Cardiac fibroblast (primary cell): ENCODE results near the gene CITED2.

ENCODE experiments used
- DNase-seq, 2 donors: peaks; one replicate each; pipeline versions ENCODE4 v3.0.0 to v3.0.0-alpha.2; 2010; ENCODE audit warnings: low read depth in 2 of 2
- H3K4me3 ChIP-seq, 2 donors: replicated peaks in 1 of 2; 1 replicate in 1 of 2; 2 replicates in 1 of 2; pipeline ENCODE4 v1.5.1; 2011; ENCODE audit warnings: low read depth in 2 of 2, low read length in 2 of 2, mild to moderate bottlenecking in 2 of 2, moderate library complexity in 1 of 2
- TF ChIP-seq, protein P1 (sequence below): IDR thresholded peaks from one replicate; pipeline ENCODE4 v1.5.1; 2011; ENCODE audit warnings: low read depth, mild to moderate bottlenecking, low read length, inconsistent platforms

The CITED2 gene

DNA sequence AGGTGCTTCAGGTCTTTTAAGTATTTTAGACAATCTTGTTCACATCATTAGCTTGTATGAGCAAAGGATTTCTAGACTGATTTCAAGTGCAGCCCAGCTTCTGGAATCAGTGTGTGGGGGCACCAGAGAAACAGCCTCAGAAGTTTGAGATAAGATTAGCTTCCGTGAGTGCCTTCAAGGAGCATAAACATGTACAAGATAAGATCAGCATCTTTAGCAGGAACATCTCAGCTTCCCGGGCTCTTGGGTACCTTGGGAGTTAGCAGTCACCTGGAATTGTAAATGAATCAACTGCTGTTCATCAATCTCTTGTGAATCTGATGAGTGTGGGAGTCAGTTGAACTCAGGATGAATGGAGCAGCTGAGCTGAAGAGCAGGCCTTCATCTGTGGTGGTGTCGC, 12.0 kb upstream of the CITED2 start:
- H3K4me3 ChIP-seq = no peak overlapping the region
- DNase-seq = no peak
- TF ChIP-seq, protein P1, sequence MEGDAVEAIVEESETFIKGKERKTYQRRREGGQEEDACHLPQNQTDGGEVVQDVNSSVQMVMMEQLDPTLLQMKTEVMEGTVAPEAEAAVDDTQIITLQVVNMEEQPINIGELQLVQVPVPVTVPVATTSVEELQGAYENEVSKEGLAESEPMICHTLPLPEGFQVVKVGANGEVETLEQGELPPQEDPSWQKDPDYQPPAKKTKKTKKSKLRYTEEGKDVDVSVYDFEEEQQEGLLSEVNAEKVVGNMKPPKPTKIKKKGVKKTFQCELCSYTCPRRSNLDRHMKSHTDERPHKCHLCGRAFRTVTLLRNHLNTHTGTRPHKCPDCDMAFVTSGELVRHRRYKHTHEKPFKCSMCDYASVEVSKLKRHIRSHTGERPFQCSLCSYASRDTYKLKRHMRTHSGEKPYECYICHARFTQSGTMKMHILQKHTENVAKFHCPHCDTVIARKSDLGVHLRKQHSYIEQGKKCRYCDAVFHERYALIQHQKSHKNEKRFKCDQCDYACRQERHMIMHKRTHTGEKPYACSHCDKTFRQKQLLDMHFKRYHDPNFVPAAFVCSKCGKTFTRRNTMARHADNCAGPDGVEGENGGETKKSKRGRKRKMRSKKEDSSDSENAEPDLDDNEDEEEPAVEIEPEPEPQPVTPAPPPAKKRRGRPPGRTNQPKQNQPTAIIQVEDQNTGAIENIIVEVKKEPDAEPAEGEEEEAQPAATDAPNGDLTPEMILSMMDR = no peak

DNA sequence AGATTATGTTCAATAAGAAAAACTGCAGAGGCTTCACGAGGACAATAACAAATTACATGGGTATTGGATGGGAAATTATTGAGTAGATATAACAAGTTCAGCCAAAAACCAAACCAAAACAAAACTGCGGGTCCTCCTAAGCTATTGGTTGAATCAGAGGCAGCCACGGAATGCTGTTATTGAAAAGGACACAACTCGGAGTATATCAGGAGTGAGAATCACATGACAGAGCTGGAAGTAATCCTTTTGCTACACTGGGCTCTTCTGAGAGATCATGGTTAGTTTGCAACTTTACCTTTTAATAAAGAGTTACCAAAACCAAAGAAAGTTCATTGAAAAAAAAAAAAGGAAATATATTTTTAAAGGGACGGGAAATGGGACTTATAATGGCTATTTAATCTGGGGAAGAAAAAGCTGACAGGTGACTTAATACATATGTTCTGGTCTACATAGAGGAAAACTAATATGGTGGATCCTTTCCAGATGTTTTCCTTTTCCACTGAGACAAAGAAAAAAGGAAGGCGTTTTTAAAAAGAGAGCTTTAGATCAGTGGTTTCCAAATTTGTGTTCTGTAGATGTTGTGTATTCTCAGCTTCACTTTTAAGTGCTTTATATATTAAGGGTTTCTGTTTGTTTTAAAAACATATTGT, 6.9 kb upstream of the CITED2 start:
- peak in 1 of 2 donors; percentile 39 for DNase-seq
- H3K4me3 ChIP-seq = no peak overlapping the region
- TF ChIP-seq, protein P1 = no peak

DNA sequence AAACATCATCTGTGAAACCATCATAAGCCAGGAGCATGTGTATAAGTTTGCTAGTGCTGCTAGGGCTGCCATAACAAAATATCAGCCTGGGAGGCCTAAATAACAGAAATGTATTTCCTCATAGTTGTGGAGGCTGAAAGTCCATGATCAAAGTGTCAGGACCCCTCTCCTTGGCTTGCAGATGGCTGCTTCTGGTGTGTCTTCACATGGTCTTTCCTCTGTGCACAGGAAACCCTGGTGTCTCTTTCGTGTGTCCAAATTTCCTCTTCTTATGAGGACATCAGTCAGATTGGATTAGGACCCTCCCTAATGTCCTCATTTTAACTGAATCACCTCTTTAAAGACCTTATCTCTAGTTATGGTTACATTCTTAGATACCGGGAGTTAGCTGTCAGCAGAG, 6.2 kb upstream of the CITED2 start:
- H3K4me3 ChIP-seq = no peak overlapping the region
- DNase-seq = no peak
- TF ChIP-seq, protein P1 = no peak

DNA sequence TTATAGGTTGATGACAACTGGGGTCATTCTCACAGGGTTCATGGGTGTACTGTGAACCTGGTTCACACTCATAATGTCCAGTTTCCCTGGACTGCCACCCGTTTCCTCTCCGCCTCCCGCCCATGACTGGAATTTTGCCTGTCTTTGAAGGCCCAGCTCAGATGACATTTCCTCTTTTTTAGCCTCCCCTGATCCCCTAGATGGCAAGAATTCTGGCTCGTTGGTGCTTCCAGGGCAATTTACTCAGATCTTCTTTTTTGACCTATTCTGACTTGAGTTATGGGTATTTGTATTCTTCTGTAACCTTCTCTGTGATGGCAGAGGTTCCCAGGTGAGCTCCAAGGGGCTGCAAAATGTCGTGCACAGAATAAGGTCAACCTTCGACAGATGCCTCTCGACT, 5.7 kb upstream of the CITED2 start:
- H3K4me3 ChIP-seq = no peak overlapping the region
- TF ChIP-seq, protein P1 = no peak
- DNase-seq = no peak

DNA sequence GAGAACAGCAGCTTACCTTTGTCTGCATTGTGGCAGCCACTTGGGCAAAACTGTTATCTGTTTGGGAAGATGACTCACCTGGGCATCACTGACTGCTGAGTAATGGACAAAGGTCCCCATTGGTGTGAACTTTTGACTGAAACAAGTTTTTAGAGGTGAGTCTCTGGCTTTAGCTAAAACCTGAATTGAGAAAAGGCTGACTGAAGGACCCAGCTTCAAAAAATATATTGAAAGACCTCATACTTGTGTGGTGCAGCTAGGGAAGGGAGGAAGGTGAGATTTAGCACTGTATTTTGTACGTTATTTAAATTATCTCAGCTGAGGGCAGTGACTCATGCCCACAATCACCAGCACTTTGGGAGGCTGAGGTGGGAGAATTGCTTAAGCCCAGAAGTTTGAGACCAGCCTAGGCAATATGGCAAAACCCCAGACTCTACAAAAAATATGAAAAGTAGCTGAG, 4.5 kb upstream of the CITED2 start:
- TF ChIP-seq, protein P1 = no peak
- DNase-seq = peak; percentile 26 to 55
- H3K4me3 ChIP-seq = no peak overlapping the region

DNA sequence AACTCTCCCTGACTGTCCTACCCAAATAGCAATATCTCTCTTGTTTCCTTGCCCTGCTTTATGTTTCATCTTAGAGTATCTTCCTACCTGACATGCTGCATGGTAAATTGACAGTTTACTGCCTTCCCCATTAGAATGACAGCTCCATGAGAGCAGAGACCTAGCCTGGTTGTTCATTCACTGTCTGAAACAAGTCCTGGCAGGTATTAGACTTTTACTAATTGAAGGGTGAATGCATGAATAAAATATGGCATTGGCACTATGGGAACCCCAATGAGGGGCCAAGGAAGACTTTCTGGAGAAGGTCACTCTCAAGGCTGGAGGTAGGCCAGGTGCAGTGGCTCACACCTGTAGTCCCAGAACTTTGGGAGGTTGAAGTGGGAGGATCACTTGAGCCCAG, 3.8 kb upstream of the CITED2 start:
- DNase-seq = no peak
- TF ChIP-seq, protein P1 = no peak
- H3K4me3 ChIP-seq = no peak overlapping the region
